ENCODE results near the gene C3orf70.

C3orf70 gene

GRCh38 chr3:185089343-185089742 lies 63.5 kb downstream of the C3orf70 start:
- H3K4me3 ChIP-seq (ENCODE audit: low read depth, low read length), result no peak overlapping the region

GRCh38 chr3:185087419-185087818 lies 65.4 kb downstream of the C3orf70 start:
- no peak overlapping the region for H3K4me3 ChIP-seq (ENCODE audit: low read depth, low read length)

- H3K4me3 ChIP-seq (ENCODE audit: low read depth, low read length), result no peak overlapping the region
These were observed 68.0 kb downstream of the C3orf70 start for GRCh38 chr3:185084901-185085300.

GRCh38 chr3:185084402-185084801 lies 68.5 kb downstream of the C3orf70 start:
- no peak overlapping the region for H3K4me3 ChIP-seq (ENCODE audit: low read depth, low read length)

DNA sequence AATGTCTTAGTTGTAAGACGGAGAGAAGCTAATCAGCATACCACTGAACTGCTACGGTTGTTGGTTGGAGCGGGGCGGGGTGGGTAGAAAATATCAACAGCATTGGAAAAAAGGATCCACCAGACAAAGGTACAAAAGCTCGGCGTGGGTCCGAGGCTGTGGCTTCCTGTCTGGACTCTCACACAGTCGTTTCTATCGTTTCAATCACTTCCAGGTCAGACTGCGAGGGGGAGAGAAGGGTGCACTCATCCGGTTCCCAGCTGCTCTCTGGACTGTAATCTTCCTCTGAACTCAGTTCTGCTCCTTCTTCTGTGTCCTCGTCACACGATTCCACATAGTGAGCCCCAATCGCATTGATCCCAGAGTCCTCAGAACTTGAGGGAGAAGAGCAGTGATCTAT lies 70.0 kb downstream of the C3orf70 start:
- no peak overlapping the region for H3K4me3 ChIP-seq (ENCODE audit: low read depth, low read length)

DNA sequence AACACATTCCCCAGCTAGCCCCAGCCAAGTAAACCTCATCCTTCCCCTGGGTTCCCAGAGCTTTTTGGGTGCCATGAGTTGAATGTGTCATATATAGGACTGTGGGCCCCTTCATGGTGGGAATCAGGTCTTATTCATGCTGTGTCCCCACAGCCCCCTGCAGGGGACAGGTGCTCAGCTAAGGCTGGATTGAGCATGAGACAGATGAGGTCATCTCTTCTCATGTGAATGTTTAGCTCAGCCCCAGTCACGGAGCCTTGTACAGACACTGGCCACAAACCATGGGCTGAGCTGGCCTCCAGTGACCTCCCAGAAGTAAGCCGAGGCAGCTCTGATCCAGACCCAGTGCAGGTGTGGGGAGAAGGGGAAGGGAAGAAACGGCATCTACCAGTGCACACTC lies 70.7 kb downstream of the C3orf70 start:
- no peak overlapping the region for H3K4me3 ChIP-seq (ENCODE audit: low read depth, low read length)

DNA sequence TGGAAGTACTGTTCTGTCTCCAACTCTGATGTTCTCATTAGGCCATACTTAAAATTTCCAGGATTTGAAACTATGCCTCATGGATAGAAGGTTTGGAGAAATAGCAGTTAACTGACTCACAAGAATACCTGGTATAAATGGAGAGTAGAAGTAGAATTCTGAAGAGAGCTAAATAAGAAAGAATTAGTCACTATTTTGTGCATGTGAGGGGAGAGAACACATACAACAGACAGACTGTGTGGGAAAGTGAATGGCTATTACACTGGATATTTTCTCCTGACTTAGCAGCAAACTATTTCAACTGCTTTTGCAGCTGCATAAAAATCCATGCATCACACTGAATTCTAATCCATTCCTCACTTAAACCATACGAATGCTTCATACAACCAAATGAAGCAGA lies 71.3 kb downstream of the C3orf70 start:
- no peak overlapping the region for H3K4me3 ChIP-seq (ENCODE audit: low read depth, low read length)

DNA sequence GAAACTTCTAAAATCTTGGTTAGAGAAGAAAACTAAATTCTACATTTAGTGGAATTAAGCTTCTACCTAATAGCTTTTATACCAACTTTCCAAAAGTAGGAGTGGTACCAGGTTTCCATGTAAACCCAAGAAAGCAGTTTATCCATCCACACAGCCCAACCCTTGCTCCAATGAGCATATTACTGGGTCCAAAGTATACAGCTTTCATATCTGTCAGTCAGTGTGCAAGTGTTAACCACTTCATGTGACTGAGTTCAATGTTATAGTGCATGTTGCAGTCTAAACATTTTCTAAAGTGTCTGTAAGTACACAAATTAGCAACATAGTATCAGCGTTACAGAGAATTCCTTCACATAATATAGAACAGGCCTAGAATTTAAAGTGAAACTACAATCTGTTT lies 73.2 kb downstream of the C3orf70 start:
- no peak overlapping the region for H3K4me3 ChIP-seq (ENCODE audit: low read depth, low read length)

DNA sequence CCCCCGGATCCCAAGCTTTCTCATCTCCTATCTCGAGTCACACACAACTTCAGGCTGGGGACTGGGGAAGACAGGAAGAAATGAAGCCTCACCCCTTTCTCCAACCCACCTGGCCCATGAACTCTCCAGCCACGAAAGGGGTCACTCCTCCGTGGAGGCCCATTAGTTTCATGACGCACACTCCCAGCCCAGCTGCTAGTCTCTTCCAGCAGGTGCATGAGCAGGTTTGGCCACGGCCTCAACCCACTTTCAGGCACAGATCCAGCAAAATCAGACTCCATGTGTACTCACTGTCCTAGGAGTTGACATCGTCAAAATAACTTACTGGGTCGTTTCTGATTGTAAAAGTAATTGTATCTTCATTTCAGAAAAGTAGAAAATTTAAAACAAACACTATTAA lies 76.6 kb downstream of the C3orf70 start:
- no peak overlapping the region for H3K4me3 ChIP-seq (ENCODE audit: low read depth, low read length)

DNA sequence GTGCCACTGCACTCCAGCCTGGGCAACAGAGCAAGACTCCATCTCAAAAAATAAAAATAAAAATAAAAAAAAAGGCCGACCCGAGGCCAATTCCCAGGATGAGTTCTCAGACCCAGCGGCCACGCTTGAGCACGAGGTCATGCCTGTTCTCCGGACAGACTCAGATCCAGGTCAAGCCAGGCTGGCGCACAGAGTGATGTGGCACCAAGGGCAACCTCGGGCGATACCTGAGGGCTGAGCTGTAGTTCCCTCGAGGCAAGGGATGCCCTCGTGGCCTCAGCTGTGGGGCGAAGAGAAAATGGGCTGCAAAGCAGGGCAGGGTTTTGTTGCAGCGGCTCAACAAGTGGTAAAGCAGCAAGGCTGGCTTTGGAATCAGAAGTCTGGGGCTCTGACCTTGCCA lies 77.3 kb downstream of the C3orf70 start:
- H3K4me3 ChIP-seq (ENCODE audit: low read depth, low read length), result no peak overlapping the region

GRCh38 chr3:185071287-185071800 lies 81.5 kb downstream of the C3orf70 start:
- no peak overlapping the region for H3K4me3 ChIP-seq (ENCODE audit: low read depth, low read length)

GRCh38 chr3:185070491-185071286 lies 82.2 kb downstream of the C3orf70 start:
- H3K4me3 ChIP-seq (ENCODE audit: low read depth, low read length), result no peak overlapping the region

- no peak overlapping the region for H3K4me3 ChIP-seq (ENCODE audit: low read depth, low read length)
These were observed 83.5 kb downstream of the C3orf70 start for GRCh38 chr3:185069037-185070030.

DNA sequence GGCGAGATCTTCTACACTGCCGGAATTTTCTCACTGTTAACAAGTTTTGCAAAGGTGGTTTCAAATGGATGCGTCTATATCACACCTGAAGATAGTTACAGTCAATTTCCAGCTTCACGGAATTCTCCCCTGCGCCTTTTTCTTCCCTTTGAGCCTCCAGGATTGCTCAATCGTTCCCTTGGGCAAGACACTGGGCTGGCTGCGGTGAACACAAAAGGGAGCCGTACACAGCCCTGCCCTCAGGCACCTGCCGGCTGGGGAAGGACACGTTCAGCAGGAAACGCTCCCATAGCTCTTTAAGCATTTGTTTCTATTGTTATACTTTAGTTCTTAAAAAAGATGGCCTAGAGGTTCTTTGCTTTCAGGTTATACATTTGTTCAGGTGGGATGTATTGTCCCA lies 85.7 kb downstream of the C3orf70 start:
- H3K4me3 ChIP-seq (ENCODE audit: low read depth, low read length), result no peak overlapping the region

DNA sequence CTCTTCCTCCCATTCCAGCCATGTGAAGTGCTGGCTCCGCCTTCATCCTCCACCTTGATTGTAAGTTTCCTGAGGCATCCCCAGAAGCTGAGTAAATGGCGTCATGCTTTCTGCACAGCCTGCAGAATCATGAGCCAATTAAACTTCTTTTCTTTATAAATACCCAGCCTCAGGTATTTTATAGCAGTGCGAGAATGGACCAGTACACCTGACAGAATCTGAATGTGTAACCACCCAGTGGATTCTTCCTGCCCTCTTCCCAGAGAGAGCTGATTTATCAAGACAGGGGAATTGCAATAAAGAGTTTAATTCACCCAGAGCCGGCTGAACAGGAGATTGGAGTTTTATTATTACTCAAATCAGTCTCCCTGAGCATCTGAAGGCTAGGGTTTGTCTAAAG lies 86.6 kb downstream of the C3orf70 start:
- H3K4me3 ChIP-seq (ENCODE audit: low read depth, low read length), result no peak overlapping the region

- no peak overlapping the region for H3K4me3 ChIP-seq (ENCODE audit: low read depth, low read length)
These were observed 87.8 kb downstream of the C3orf70 start for GRCh38 chr3:185065059-185065458.

DNA sequence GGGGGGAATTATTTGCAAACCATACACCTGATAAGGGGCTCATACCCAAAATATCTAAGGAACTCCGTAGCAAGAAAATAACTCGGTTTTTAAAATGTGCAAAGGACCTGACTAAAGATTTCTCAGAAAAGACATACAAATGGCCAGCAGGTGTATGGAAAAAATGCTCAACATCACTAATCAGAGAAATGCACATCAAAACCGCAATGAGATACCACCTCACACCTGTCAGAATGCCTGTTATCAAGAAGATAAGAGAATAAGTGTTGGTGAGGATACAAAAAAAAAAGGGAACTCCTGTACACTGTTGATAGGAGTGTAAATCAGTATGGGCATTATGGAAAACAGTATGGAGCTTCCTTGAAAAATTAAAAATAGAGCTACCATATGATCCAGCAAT lies 89.4 kb downstream of the C3orf70 start:
- no peak overlapping the region for H3K4me3 ChIP-seq (ENCODE audit: low read depth, low read length)

- H3K4me3 ChIP-seq (ENCODE audit: low read depth, low read length), result no peak overlapping the region
These were observed 90.7 kb downstream of the C3orf70 start for GRCh38 chr3:185062191-185062590.

GRCh38 chr3:185060655-185061054 lies 92.2 kb downstream of the C3orf70 start:
- H3K4me3 ChIP-seq (ENCODE audit: low read depth, low read length), result no peak overlapping the region

GRCh38 chr3:185059766-185060165 lies 93.1 kb downstream of the C3orf70 start:
- no peak overlapping the region for H3K4me3 ChIP-seq (ENCODE audit: low read depth, low read length)

DNA sequence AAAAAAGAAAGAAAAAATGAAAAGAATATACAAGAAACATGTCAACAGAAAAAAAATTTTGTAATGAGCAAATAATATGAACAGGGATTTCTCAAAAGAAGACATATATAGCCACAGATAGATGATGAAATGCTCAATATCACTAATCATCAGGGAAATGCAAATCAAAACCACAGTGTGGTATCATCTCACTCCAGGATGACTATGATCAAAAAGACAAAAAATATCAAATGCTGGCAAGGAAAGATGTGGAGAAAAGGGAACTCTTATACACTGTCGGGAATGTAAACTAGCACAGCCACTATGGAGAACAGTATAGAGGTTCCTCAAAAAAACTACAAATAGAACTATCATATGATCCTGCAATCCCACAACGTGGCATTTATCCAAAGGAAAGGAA lies 94.1 kb downstream of the C3orf70 start:
- H3K4me3 ChIP-seq (ENCODE audit: low read depth, low read length), result no peak overlapping the region

DNA sequence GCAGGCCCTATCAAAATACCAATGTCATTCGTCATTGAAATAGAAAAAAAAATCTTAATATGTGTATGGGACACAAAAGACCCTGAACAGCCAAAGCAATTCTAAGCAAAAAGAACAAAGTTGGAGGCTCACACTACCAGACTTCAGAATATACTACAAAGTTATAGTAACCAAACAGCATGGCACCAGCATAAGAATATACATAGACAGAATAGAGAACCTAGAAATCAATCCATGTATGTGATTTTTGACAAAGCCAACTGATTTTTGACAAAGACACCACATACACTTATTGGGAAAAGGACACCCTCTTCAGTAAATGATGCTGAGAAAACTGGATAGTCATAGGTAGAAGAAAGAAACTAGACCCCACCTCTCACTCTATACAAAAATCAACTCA lies 95.0 kb downstream of the C3orf70 start:
- H3K4me3 ChIP-seq (ENCODE audit: low read depth, low read length), result no peak overlapping the region

Data from iPS-11a (cell line).